Measurements from ENCODE around the gene PAX9.

DNA sequence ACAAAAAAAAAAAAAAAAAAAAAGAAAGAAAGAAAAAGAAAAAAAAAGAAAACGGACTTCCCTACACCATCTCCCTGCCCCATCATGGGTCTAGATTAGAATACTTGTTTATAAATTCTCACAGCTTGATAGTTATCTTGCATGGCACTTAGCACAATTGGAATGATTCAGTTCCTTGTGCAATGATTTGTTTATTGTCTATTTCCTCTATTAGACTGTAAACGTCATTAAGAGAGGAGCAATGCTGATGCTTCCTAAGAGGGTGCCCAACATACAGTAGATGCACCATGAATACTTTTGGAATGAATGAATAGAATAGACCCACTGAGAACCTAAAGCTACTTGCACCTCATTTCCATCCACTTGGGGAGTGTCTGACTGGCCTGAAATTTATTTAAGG is 40.8 kb downstream of the PAX9 start:
- TF ChIP-seq POLR2G (IDR thresholded peaks at IDR 0.05; ENCODE audit: low read depth, low read length) (no peak), ZMAT3 (CRISPR knock-in tag; conservative IDR thresholded peaks at IDR 0.05) (no peak), TGIF2 (CRISPR knock-in tag; IDR thresholded peaks at IDR 0.05) (no peak)

Data from HepG2 (cell line).